ENCODE data around the gene TSHZ2. TPM values are rescaled to one million over a fixed set of nuclear protein-coding genes. Genes with fewer than 3 reads are reported as not detected.

TSHZ2 gene
- total RNA-seq, 1 experiment from 2014 or later: 0.07 TPM

- no CpG with 5 or more reads among the region's 7 CpGs for WGBS (ENCODE audit: extremely low coverage, insufficient read length, low lambda C conversion rate)
- Histone ChIP-seq H2AFZ (ENCODE audit: low read length) (no peak overlapping the region), H3T11ph (ENCODE audit: low read length) (no peak overlapping the region), H2BK120ac (ENCODE audit: low read depth, low read length, poor library complexity, severe bottlenecking) (no peak overlapping the region), H3K79me1 (ENCODE audit: insufficient read depth, low read depth, low read length, poor library complexity, severe bottlenecking) (no peaks in the 10 kb centered on the region), H4K91ac (ENCODE audit: insufficient read length, low read depth, low read length) (no peak overlapping the region), H2BK15ac (ENCODE audit: low read depth, low read length) (no peak overlapping the region), H3K79me2 (ENCODE audit: insufficient read depth, low read length) (no peaks in the 10 kb centered on the region), H3K23me2 (ENCODE audit: insufficient read length, low read depth, low read length, poor library complexity, severe bottlenecking) (no peaks in the 10 kb centered on the region), H3K18ac (ENCODE audit: insufficient read length, low read depth, low read length) (no peak overlapping the region), H3K27ac (ENCODE audit: insufficient read length, low read depth, low read length) (no peak overlapping the region), H3K14ac (ENCODE audit: insufficient read depth, low read length) (no peak overlapping the region), H3K4me1 (ENCODE audit: insufficient read depth, low read length) (no peaks in the 10 kb centered on the region), H3K27me3 (ENCODE audit: insufficient read depth, low read length) (no peaks in the 10 kb centered on the region), H3K56ac (ENCODE audit: insufficient read length, low read depth, low read length) (no peak overlapping the region), H2BK5ac (ENCODE audit: insufficient read length, low read length) (no peak overlapping the region), H2BK20ac (ENCODE audit: low read depth, low read length, poor library complexity, severe bottlenecking) (no peak overlapping the region), H3K23ac (ENCODE audit: insufficient read length, low read depth, low read length) (no peak overlapping the region), H2AK5ac (ENCODE audit: insufficient read length, low read length) (no peak overlapping the region), H3K4ac (ENCODE audit: low read depth, low read length) (no peak overlapping the region), H4K20me1 (ENCODE audit: control insufficient read depth, insufficient read depth, insufficient read length) (no peaks in the 10 kb centered on the region), H3K4me2 (ENCODE audit: insufficient read depth, insufficient read length, low read length) (no peak overlapping the region), H3K9me3 (ENCODE audit: control insufficient read depth, low read depth, low read length) (no peaks in the 10 kb centered on the region), H3K9ac (ENCODE audit: extremely low read depth, insufficient read length, low read length) (no peak overlapping the region), H4K8ac (replicated peaks; ENCODE audit: insufficient read length, low read depth, low read length) (no peak overlapping the region), H4K5ac (ENCODE audit: insufficient read length, low read depth, low read length) (no peak overlapping the region), H2BK12ac (ENCODE audit: insufficient read length, low read depth, low read length) (no peak overlapping the region)
- no peaks in the 10 kb centered on the region for H3K9me3 Mint-ChIP-seq
- H3K27me3 Mint-ChIP-seq (ENCODE audit: low read depth): no peaks in the 10 kb centered on the region; the same call in 1 of the 2 replicates
- peaks cover 9 to 10% of the 10 kb centered on the region in 2 experiments for H3K4me1 Mint-ChIP-seq
- H3K36me3 Mint-ChIP-seq (ENCODE audit: insufficient read depth in 1 of 3, low read depth in 3 of 3): no peaks in the 10 kb centered on the region
- H3K4me3 Mint-ChIP-seq: no peak overlapping the region
- TF ChIP-seq, protein P1, sequence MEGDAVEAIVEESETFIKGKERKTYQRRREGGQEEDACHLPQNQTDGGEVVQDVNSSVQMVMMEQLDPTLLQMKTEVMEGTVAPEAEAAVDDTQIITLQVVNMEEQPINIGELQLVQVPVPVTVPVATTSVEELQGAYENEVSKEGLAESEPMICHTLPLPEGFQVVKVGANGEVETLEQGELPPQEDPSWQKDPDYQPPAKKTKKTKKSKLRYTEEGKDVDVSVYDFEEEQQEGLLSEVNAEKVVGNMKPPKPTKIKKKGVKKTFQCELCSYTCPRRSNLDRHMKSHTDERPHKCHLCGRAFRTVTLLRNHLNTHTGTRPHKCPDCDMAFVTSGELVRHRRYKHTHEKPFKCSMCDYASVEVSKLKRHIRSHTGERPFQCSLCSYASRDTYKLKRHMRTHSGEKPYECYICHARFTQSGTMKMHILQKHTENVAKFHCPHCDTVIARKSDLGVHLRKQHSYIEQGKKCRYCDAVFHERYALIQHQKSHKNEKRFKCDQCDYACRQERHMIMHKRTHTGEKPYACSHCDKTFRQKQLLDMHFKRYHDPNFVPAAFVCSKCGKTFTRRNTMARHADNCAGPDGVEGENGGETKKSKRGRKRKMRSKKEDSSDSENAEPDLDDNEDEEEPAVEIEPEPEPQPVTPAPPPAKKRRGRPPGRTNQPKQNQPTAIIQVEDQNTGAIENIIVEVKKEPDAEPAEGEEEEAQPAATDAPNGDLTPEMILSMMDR (conservative IDR thresholded peaks at IDR 0.05): no peak
- H3K27ac Mint-ChIP-seq: no peak overlapping the region
- no peak for DNase-seq
Measured at GRCh38 chr20:53297154-53297529, 325.0 kb downstream of the TSHZ2 start.

All from H9 (cell line).